Fibroblast of lung (primary cell): ENCODE measurements around the gene ZNF480. TPM values are rescaled to one million over a fixed set of nuclear protein-coding genes. Genes with fewer than 3 reads are reported as not detected.

Source experiments
- DNase-seq, 2 donors: peaks; one replicate each; pipeline versions ENCODE4 v3.0.0 to v3.0.0-alpha.2; 2010; ENCODE audit warnings: low read depth in 2 of 2
- H2AFZ ChIP-seq: 2 replicates; pipeline ENCODE4 v1.5.1; 2012; ENCODE audit warnings: low read length, control low read depth, inconsistent platforms
- H3K27ac ChIP-seq: 2 replicates; pipeline ENCODE4 v1.5.1; 2011; ENCODE audit warnings: low read length, control low read depth; ENCODE audit not compliant: insufficient read depth
- H3K27me3 ChIP-seq: 2 replicates; pipeline ENCODE4 v1.5.1; 2011; ENCODE audit warnings: mild to moderate bottlenecking, low read length; ENCODE audit not compliant: control insufficient read depth, insufficient read depth
- H3K36me3 ChIP-seq: 2 replicates; pipeline ENCODE4 v1.5.1; 2011; ENCODE audit warnings: low read length; ENCODE audit not compliant: control insufficient read depth, insufficient read depth
- H3K4me1 ChIP-seq: 2 replicates; pipeline ENCODE4 v1.5.1; 2011; ENCODE audit warnings: low read length; ENCODE audit not compliant: control insufficient read depth, insufficient read depth; ENCODE audit errors: extremely low read depth
- H3K4me2 ChIP-seq: 2 replicates; pipeline ENCODE4 v1.5.1; 2011; ENCODE audit warnings: low read length, control low read depth; ENCODE audit not compliant: insufficient read depth; ENCODE audit errors: extremely low read depth
- H3K4me3 ChIP-seq, 4 experiments: fragments of 200-600 bp in 1 of 4; sonication (generic) in 1 of 4; replicated peaks in 1 of 4; 2 replicates each; pipeline ENCODE4 v1.5.1; 2011 to 2016; ENCODE audit warnings: low read length in 4 of 4, low read depth in 3 of 4, mild to moderate bottlenecking in 3 of 4, control low read depth in 2 of 4, inconsistent platforms in 1 of 4, mixed read lengths in 1 of 4; ENCODE audit not compliant: insufficient read depth in 1 of 4; ENCODE audit errors: control extremely low read depth in 1 of 4
- H3K79me2 ChIP-seq: 2 replicates; pipeline ENCODE4 v1.5.1; 2012; ENCODE audit warnings: mild to moderate bottlenecking, low read length, inconsistent platforms; ENCODE audit not compliant: control insufficient read depth, insufficient read depth
- H3K9ac ChIP-seq: 2 replicates; pipeline ENCODE4 v1.5.1; 2011; ENCODE audit warnings: mild to moderate bottlenecking, low read length, control low read depth; ENCODE audit not compliant: insufficient read depth
- H3K9me3 ChIP-seq: 2 replicates; pipeline ENCODE4 v1.5.1; 2012; ENCODE audit warnings: low read depth, low read length; ENCODE audit not compliant: control insufficient read depth, insufficient read depth
- H4K20me1 ChIP-seq: 2 replicates; pipeline ENCODE4 v1.5.1; 2011; ENCODE audit warnings: low read length; ENCODE audit not compliant: control insufficient read depth, insufficient read depth; ENCODE audit errors: extremely low read depth
- CTCF ChIP-seq, 2 donors: IDR thresholded peaks in 1 of 2; conservative IDR thresholded peaks in 1 of 2; 1 replicate in 1 of 2; 2 replicates in 1 of 2; pipeline ENCODE4 v1.5.1; 2011 to 2012; ENCODE audit warnings: low read length in 2 of 2, control low read depth in 1 of 2, inconsistent platforms in 1 of 2, low read depth in 1 of 2, mild to moderate bottlenecking in 1 of 2
- EZH2 ChIP-seq: IDR thresholded peaks from 2 replicates; pipeline ENCODE4 v1.5.1; 2012; ENCODE audit warnings: low read length, control low read depth, mild to moderate bottlenecking; ENCODE audit errors: missing control alignments
- polyA plus RNA-seq, 2 donors: library from polyadenylated mRNA; depleted of rRNA in 1 of 2; stranded (reverse) in 1 of 2; unstranded in 1 of 2; fragments of >200 nt; gene quantifications; 2 replicates each; pipeline ENCODE4 v1.2.1, GENCODE V29; 2011 to 2012; ENCODE audit warnings: missing spikeins in 1 of 2
- total RNA-seq: library from RNA; depleted of rRNA; stranded (reverse); fragments of >200 nt; gene quantifications from 2 replicates; pipeline ENCODE4 v1.2.1, GENCODE V29; 2014

ZNF480 gene
- total and polyA plus RNA-seq, 2 donors (not counting 1 experiment from before 2014, with no cell fraction given), result 5.9 to 7.7 TPM

GRCh38 chr19:52297601-52298364 is 814 bp downstream of the ZNF480 start:
- no peaks in the 10 kb centered on the region for H3K4me1 ChIP-seq
- peak overlapping the region; percentile 92 for H3K9ac ChIP-seq
- H3K27me3 ChIP-seq, result no peaks in the 10 kb centered on the region
- H4K20me1 ChIP-seq, result no peaks in the 10 kb centered on the region
- no peaks in the 10 kb centered on the region for H3K9me3 ChIP-seq
- no peak for TF ChIP-seq CTCF (conservative IDR thresholded peaks at IDR 0.05 in 1 of 2, IDR thresholded peaks at IDR 0.05 in 1 of 2; ENCODE audit: low read depth in 1 of 2, low read length in 2 of 2)
- no peak for TF ChIP-seq EZH2
- peaks cover 2% of the 10 kb centered on the region for H3K36me3 ChIP-seq
- peak overlapping the region; percentile 56 for H2AFZ ChIP-seq
- peak; percentile 6 to 8 for DNase-seq
- peak overlapping the region; percentile 91 for H3K4me2 ChIP-seq
- peak overlapping the region; percentile 76 to 100 (median 94) for H3K4me3 ChIP-seq
- peaks cover 7% of the 10 kb centered on the region for H3K79me2 ChIP-seq
- peak overlapping the region; percentile 98 for H3K27ac ChIP-seq

GRCh38 chr19:52307275-52307674 is 10.3 kb downstream of the ZNF480 start:
- Histone ChIP-seq H3K9ac (no peak overlapping the region), H3K27me3 (no peaks in the 10 kb centered on the region), H3K4me3 (no peak overlapping the region), H4K20me1 (no peaks in the 10 kb centered on the region), H3K4me1 (no peaks in the 10 kb centered on the region), H3K4me2 (no peak overlapping the region), H3K36me3 (peaks cover 2% of the 10 kb centered on the region), H2AFZ (no peak overlapping the region), H3K9me3 (no peaks in the 10 kb centered on the region), H3K79me2 (no peaks in the 10 kb centered on the region), H3K27ac (no peak overlapping the region)
- no peak for TF ChIP-seq CTCF (conservative IDR thresholded peaks at IDR 0.05 in 1 of 2, IDR thresholded peaks at IDR 0.05 in 1 of 2; ENCODE audit: low read depth in 1 of 2, low read length in 2 of 2)
- TF ChIP-seq EZH2, result no peak
- peak; percentile 38 for DNase-seq

- no peak for TF ChIP-seq EZH2
- no peak for TF ChIP-seq CTCF (conservative IDR thresholded peaks at IDR 0.05 in 1 of 2, IDR thresholded peaks at IDR 0.05 in 1 of 2; ENCODE audit: low read depth in 1 of 2, low read length in 2 of 2)
- peaks cover 4% of the 10 kb centered on the region for H3K9me3 ChIP-seq
- H3K4me1 ChIP-seq, result no peaks in the 10 kb centered on the region
- no peaks in the 10 kb centered on the region for H4K20me1 ChIP-seq
- H3K36me3 ChIP-seq, result no peaks in the 10 kb centered on the region
- H3K27me3 ChIP-seq, result no peaks in the 10 kb centered on the region
- H3K27ac ChIP-seq, result no peak overlapping the region
- no peak overlapping the region for H3K4me2 ChIP-seq
- H3K4me3 ChIP-seq, result no peak overlapping the region
- H3K79me2 ChIP-seq, result no peaks in the 10 kb centered on the region
- no peak overlapping the region for H2AFZ ChIP-seq
- no peak for DNase-seq
- H3K9ac ChIP-seq, result no peak overlapping the region
Measured at GRCh38 chr19:52322429-52322828, 25.5 kb downstream of the ZNF480 start.
